HCT116 (cell line): ENCODE results near the gene PNMA8C.

Source experiments
- TF ChIP-seq, protein P1 (sequence below), 3 experiments: fragments of 200-600 bp in 1 of 3; sonication (generic) in 1 of 3; IDR thresholded peaks in 2 of 3; conservative IDR thresholded peaks in 1 of 3; 2 replicates each; pipeline ENCODE4 v1.5.1; 2012 to 2017; ENCODE audit warnings: low read depth in 2 of 3, low read length in 2 of 3, antibody characterized with exemption in 1 of 3, borderline replicate concordance in 1 of 3, control low read depth in 1 of 3, mild to moderate bottlenecking in 1 of 3, mixed read lengths in 1 of 3, mixed run types in 1 of 3, moderate library complexity in 1 of 3; ENCODE audit not compliant: insufficient read depth in 1 of 3
- TF ChIP-seq, protein P2 (sequence below): IDR thresholded peaks from 2 replicates; pipeline ENCODE4 v1.6.1; 2012

DNA sequence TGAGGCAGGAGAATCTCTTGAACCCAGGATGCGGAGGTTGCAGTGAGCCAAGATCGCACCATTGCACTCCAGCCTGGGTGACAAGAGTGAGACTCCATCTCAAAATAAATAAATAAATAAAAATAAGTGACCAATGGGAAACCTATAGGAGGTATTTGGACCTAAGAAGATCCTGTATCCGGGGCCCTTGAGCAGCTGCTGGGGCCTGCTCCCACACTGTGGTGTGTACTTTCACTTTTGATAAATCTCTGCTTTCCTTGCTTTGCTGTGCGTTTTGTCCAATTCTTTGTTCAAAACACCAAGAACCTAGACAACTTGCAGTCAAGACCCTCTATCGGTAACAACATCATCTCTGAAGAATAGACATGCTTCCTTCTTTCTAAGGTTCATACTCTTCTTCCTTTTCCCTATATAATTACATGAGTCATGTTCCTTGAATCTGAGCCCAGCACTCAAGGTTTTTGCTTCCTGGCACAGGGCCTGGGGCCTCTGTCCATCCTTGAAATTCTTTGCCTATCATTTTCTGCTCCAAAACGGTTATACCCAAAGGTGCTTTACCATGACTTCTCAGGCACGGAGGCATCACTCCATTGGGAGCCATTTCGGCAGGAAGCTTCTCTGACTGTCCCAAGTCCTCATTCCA, 14.2 kb upstream of the PNMA8C start:
- TF ChIP-seq, protein P1, sequence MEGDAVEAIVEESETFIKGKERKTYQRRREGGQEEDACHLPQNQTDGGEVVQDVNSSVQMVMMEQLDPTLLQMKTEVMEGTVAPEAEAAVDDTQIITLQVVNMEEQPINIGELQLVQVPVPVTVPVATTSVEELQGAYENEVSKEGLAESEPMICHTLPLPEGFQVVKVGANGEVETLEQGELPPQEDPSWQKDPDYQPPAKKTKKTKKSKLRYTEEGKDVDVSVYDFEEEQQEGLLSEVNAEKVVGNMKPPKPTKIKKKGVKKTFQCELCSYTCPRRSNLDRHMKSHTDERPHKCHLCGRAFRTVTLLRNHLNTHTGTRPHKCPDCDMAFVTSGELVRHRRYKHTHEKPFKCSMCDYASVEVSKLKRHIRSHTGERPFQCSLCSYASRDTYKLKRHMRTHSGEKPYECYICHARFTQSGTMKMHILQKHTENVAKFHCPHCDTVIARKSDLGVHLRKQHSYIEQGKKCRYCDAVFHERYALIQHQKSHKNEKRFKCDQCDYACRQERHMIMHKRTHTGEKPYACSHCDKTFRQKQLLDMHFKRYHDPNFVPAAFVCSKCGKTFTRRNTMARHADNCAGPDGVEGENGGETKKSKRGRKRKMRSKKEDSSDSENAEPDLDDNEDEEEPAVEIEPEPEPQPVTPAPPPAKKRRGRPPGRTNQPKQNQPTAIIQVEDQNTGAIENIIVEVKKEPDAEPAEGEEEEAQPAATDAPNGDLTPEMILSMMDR (IDR thresholded peaks at IDR 0.05 in 2 of 3, conservative IDR thresholded peaks at IDR 0.05 in 1 of 3; ENCODE audit: borderline replicate concordance in 1 of 3, insufficient read depth in 1 of 3, low read depth in 2 of 3, low read length in 2 of 3) = no peak
- TF ChIP-seq, protein P2, sequence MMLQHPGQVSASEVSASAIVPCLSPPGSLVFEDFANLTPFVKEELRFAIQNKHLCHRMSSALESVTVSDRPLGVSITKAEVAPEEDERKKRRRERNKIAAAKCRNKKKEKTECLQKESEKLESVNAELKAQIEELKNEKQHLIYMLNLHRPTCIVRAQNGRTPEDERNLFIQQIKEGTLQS = no peak
